Suprapubic skin (tissue), 4 donors: ENCODE data around the gene RNF41. TPM values are rescaled to one million over a fixed set of nuclear protein-coding genes. Genes with fewer than 3 reads are reported as not detected.

Experiments used
- DNase-seq, 2 donors: peaks; one replicate each; pipeline ENCODE4 v3.0.0-alpha.2; 2019; ENCODE audit warnings: low spot score in 2 of 2
- H3K27ac ChIP-seq: fragments of 200-600 bp; sonication (generic); one replicate; pipeline ENCODE4 v1.5.1; 2019
- H3K27me3 ChIP-seq: fragments of 200-600 bp; sonication (generic); one replicate; pipeline ENCODE4 v1.5.1; 2019
- H3K36me3 ChIP-seq: fragments of 200-600 bp; sonication (generic); one replicate; pipeline ENCODE4 v1.5.1; 2019
- H3K4me1 ChIP-seq: fragments of 200-600 bp; sonication (generic); one replicate; pipeline ENCODE4 v1.5.1; 2019
- H3K4me3 ChIP-seq: fragments of 200-600 bp; sonication (generic); one replicate; pipeline ENCODE4 v1.5.1; 2019; ENCODE audit warnings: mild to moderate bottlenecking
- H3K9me3 ChIP-seq: fragments of 200-600 bp; sonication (generic); one replicate; pipeline ENCODE4 v1.5.1; 2019
- EP300 ChIP-seq: sonication (generic); formaldehyde crosslinking; IDR thresholded peaks from one replicate; pipeline ENCODE4 v1.6.1; 2017; ENCODE audit warnings: antibody characterized with exemption
- POLR2A ChIP-seq, 2 donors: fragments of 450-650 bp; IDR thresholded peaks; one replicate each; pipeline ENCODE4 v1.6.1; 2017; ENCODE audit warnings: antibody characterized with exemption in 2 of 2, mild to moderate bottlenecking in 2 of 2, moderate library complexity in 2 of 2
- POLR2AphosphoS5 ChIP-seq, 3 donors: sonication (generic); formaldehyde crosslinking; IDR thresholded peaks; one replicate each; pipeline ENCODE4 v1.6.1; 2017; ENCODE audit warnings: antibody characterized with exemption in 3 of 3
- WGBS: methylation state at CpG from one replicate; pipeline ENCODE4 v1.1.5; 2018; 5-methylcytosine and 5-hydroxymethylcytosine counted together
- total RNA-seq, 4 donors: library from RNA; depleted of rRNA; stranded (reverse); fragments of >200 nt; gene quantifications; one replicate each; pipeline ENCODE4 v1.1.0, GENCODE V29; 2016
- TF ChIP-seq, protein P1 (sequence below), 2 donors: fragments of 200-600 bp in 1 of 2; fragments of 450-650 bp in 1 of 2; sonication (generic) in 1 of 2; IDR thresholded peaks; one replicate each; pipeline ENCODE4 v1.5.1; 2016 to 2019; ENCODE audit warnings: antibody characterized with exemption in 2 of 2, mild to moderate bottlenecking in 1 of 2, moderate library complexity in 1 of 2

The RNF41 gene
- total RNA-seq, 4 donors from 2014 or later: 28.4 to 60.6 (median 35.8) TPM

DNA sequence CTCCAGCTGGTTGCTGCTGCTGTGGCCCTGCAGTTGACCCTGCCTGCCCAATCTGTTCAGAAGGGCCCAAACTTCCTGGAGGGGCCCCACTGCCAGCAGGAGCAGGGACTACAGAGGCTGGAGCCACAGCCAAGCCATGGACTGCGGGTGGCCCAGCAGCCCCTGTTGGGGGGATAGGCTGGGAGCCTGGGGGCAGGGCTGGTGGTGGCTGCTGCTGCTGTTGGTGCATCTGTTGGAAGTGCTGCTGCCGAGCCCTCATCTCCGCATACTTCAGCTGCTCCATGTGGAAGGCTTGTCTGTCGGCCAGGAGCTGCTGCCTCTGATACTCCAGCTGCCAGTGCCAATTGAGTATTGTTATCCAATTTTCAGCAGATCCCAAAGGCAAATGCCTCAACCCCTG, 56.4 kb downstream of the RNF41 start:
- DNase-seq: no peak
- H3K36me3 ChIP-seq: peaks cover 96% of the 10 kb centered on the region
- H3K4me3 ChIP-seq: no peak overlapping the region
- no peaks in the 10 kb centered on the region for H3K9me3 ChIP-seq
- no peaks in the 10 kb centered on the region for H3K27me3 ChIP-seq
- peaks cover 23% of the 10 kb centered on the region for H3K4me1 ChIP-seq
- no peak overlapping the region for H3K27ac ChIP-seq
- TF ChIP-seq, protein P1, sequence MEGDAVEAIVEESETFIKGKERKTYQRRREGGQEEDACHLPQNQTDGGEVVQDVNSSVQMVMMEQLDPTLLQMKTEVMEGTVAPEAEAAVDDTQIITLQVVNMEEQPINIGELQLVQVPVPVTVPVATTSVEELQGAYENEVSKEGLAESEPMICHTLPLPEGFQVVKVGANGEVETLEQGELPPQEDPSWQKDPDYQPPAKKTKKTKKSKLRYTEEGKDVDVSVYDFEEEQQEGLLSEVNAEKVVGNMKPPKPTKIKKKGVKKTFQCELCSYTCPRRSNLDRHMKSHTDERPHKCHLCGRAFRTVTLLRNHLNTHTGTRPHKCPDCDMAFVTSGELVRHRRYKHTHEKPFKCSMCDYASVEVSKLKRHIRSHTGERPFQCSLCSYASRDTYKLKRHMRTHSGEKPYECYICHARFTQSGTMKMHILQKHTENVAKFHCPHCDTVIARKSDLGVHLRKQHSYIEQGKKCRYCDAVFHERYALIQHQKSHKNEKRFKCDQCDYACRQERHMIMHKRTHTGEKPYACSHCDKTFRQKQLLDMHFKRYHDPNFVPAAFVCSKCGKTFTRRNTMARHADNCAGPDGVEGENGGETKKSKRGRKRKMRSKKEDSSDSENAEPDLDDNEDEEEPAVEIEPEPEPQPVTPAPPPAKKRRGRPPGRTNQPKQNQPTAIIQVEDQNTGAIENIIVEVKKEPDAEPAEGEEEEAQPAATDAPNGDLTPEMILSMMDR (IDR thresholded peaks at IDR 0.05): no peak
- no peak for TF ChIP-seq POLR2A (IDR thresholded peaks at IDR 0.05)
- WGBS: 87% methylated on average over 4 of the region's 4 CpGs

GRCh38 chr12:56164345-56164729, 57.4 kb downstream of the RNF41 start:
- 89% methylated on average over 17 of the region's 17 CpGs for WGBS
- Histone ChIP-seq H3K4me3 (no peak overlapping the region), H3K4me1 (peaks cover 34% of the 10 kb centered on the region), H3K36me3 (peaks cover 94% of the 10 kb centered on the region), H3K9me3 (no peaks in the 10 kb centered on the region), H3K27me3 (no peaks in the 10 kb centered on the region), H3K27ac (no peak overlapping the region)
- no peak for DNase-seq
- TF ChIP-seq, protein P1 (IDR thresholded peaks at IDR 0.05): no peak
- no peak for TF ChIP-seq EP300
- TF ChIP-seq POLR2AphosphoS5 (IDR thresholded peaks at IDR 0.05): no peak
- TF ChIP-seq POLR2A (IDR thresholded peaks at IDR 0.05): no peak

- no peak for DNase-seq
- 74% methylated on average over 11 of the region's 11 CpGs for WGBS
- no peaks in the 10 kb centered on the region for H3K9me3 ChIP-seq
- H3K27ac ChIP-seq: no peak overlapping the region
- TF ChIP-seq EP300 (no peak), POLR2A (IDR thresholded peaks at IDR 0.05) (no peak), POLR2AphosphoS5 (IDR thresholded peaks at IDR 0.05) (no peak)
- TF ChIP-seq, protein P1 (IDR thresholded peaks at IDR 0.05): no peak
- peaks cover 38% of the 10 kb centered on the region for H3K4me1 ChIP-seq
- H3K36me3 ChIP-seq: peaks cover 88% of the 10 kb centered on the region
- H3K27me3 ChIP-seq: no peaks in the 10 kb centered on the region
- no peak overlapping the region for H3K4me3 ChIP-seq
Measured at GRCh38 chr12:56163533-56164344, 58.0 kb downstream of the RNF41 start.

- Histone ChIP-seq H3K4me1 (peaks cover 38% of the 10 kb centered on the region), H3K36me3 (peaks cover 78% of the 10 kb centered on the region), H3K4me3 (no peak overlapping the region), H3K9me3 (no peaks in the 10 kb centered on the region), H3K27me3 (no peaks in the 10 kb centered on the region), H3K27ac (no peak overlapping the region)
- no peak for TF ChIP-seq POLR2A (IDR thresholded peaks at IDR 0.05)
- no peak for TF ChIP-seq EP300
- TF ChIP-seq POLR2AphosphoS5 (IDR thresholded peaks at IDR 0.05): no peak
- TF ChIP-seq, protein P1 (IDR thresholded peaks at IDR 0.05): no peak
- no peak for DNase-seq
- 56% methylated on average over 11 of the region's 11 CpGs for WGBS
Measured at GRCh38 chr12:56162468-56163290, 59.0 kb downstream of the RNF41 start.
